GM12878 (cell line): Measurements from ENCODE around the gene AK5. TPM values are rescaled to one million over a fixed set of nuclear protein-coding genes. Genes with fewer than 3 reads are reported as not detected.

Experiments
- ATAC-seq: fragments of 200-7000 bp; cut with Tn5 transposase; 3 replicates; pipeline ENCODE4 v1.9.1; 2020; ENCODE audit warnings: mild to moderate bottlenecking, moderate library complexity
- BruUV-seq: library from RNA; stranded (reverse); fragments of 400-500 nt; replicated peaks from 2 replicates; lab custom pipeline; 2021; lab: Mats Ljungman, UMichigan
- CTCF ChIA-PET: fragments of 300-600 bp; sonication (Branson Sonifier 250); formaldehyde crosslinking; extraction: SDS; loops from one replicate; lab custom pipeline; 2021; ENCODE audit warnings: inconsistent platforms; lab: Yijun Ruan, JAX
- POLR2A ChIA-PET: fragments of 350-600 bp; formaldehyde crosslinking; extraction: SDS; loops from one replicate; lab custom pipeline; 2021; ENCODE audit warnings: inconsistent platforms; lab: Charles Lee
- RAD21 ChIA-PET: fragments of 300-600 bp; sonication (Branson Sonifier 250); formaldehyde crosslinking; loops from one replicate; lab custom pipeline; 2023; ENCODE audit warnings: antibody characterized with exemption; ENCODE audit not compliant: unreplicated experiment; lab: Charles Lee
- SMC1A ChIA-PET: fragments of 300-600 bp; sonication (Branson Sonifier 250); formaldehyde crosslinking; loops from one replicate; lab custom pipeline; 2023; ENCODE audit not compliant: unreplicated experiment, uncharacterized antibody; lab: Charles Lee
- DNase-seq: peaks from one replicate; pipeline ENCODE4 v3.0.0-alpha.2; 2011; ENCODE audit warnings: low read depth, low spot score
- FAIRE-seq: peaks from 3 replicates; lab custom pipeline; 2011; peaks lifted over from hg19 to GRCh38; lab: Jason Lieb, UNC
- H2AFZ ChIP-seq: 2 replicates; pipeline ENCODE4 v1.6.0; 2011; ENCODE audit warnings: low read depth, low read length, control low read depth; ENCODE audit not compliant: control insufficient read depth
- H3K27ac ChIP-seq: 2 replicates; pipeline ENCODE4 v1.5.1; 2011; ENCODE audit warnings: control low read depth; ENCODE audit not compliant: control insufficient read depth, insufficient read depth
- H3K27me3 ChIP-seq, 2 experiments: replicated peaks in 1 of 2; 2 replicates each; pipeline versions ENCODE4 v1.6.0 to v1.6.1; 2011; ENCODE audit warnings: low read length in 1 of 2; ENCODE audit not compliant: control insufficient read depth in 2 of 2, insufficient read depth in 2 of 2
- H3K36me3 ChIP-seq, 2 experiments: 2 replicates each; pipeline ENCODE4 v1.5.1; 2011; ENCODE audit warnings: low read length in 1 of 2; ENCODE audit not compliant: control insufficient read depth in 2 of 2, insufficient read depth in 2 of 2
- H3K4me1 ChIP-seq: 2 replicates; pipeline ENCODE4 v1.6.1; 2011; ENCODE audit warnings: mild to moderate bottlenecking, low read length, moderate library complexity, mixed read lengths; ENCODE audit not compliant: control insufficient read depth, insufficient read depth
- H3K4me2 ChIP-seq: 2 replicates; pipeline ENCODE4 v1.6.0; 2011; ENCODE audit warnings: control low read depth; ENCODE audit not compliant: control insufficient read depth, insufficient read depth
- H3K4me3 ChIP-seq: fragments of 200-600 bp; sonication (generic); 2 replicates; pipeline ENCODE4 v1.5.1; 2016
- H3K79me2 ChIP-seq: 2 replicates; pipeline ENCODE4 v1.6.0; 2011; ENCODE audit warnings: low read length; ENCODE audit not compliant: control insufficient read depth, insufficient read depth
- H3K9ac ChIP-seq: 2 replicates; pipeline ENCODE4 v1.8.0; 2011; ENCODE audit warnings: low read length, control low read depth, mixed read lengths; ENCODE audit not compliant: control insufficient read depth, insufficient read depth
- H3K9me3 ChIP-seq: replicated peaks from 3 replicates; pipeline ENCODE4 v1.5.1; 2011; ENCODE audit warnings: mild to moderate bottlenecking, low read length; ENCODE audit not compliant: control insufficient read depth, insufficient read depth
- H4K20me1 ChIP-seq: 2 replicates; pipeline ENCODE4 v1.6.0; 2011; ENCODE audit not compliant: control insufficient read depth, insufficient read depth
- ATF3 ChIP-seq: IDR thresholded peaks from 2 replicates; pipeline ENCODE4 v1.6.1; 2011; ENCODE audit warnings: low read depth, mild to moderate bottlenecking, low read length, moderate library complexity, borderline replicate concordance; ENCODE audit errors: extremely low read depth
- CREM ChIP-seq: IDR thresholded peaks from 2 replicates; pipeline ENCODE4 v1.6.1; 2014; ENCODE audit warnings: antibody characterized with exemption, low read depth
- ESRRA ChIP-seq: IDR thresholded peaks from 2 replicates; pipeline ENCODE4 v1.6.1; 2012; ENCODE audit warnings: mild to moderate bottlenecking, low read length, improper control_type of control experiment
- HCFC1 ChIP-seq: fragments of 150-350 bp; IDR thresholded peaks from 2 replicates; pipeline ENCODE4 v1.6.1; 2014; ENCODE audit warnings: low read length
- JUND ChIP-seq: IDR thresholded peaks from 2 replicates; pipeline ENCODE4 v1.6.1; 2012; ENCODE audit warnings: low read depth, mild to moderate bottlenecking, low read length, improper control_type of control experiment, moderate library complexity
- NKRF ChIP-seq: fragments of 450-650 bp; conservative IDR thresholded peaks from 2 replicates; pipeline ENCODE4 v1.6.1; 2017; ENCODE audit warnings: mild to moderate bottlenecking, moderate library complexity
- NR2C2 ChIP-seq: IDR thresholded peaks from 2 replicates; pipeline ENCODE4 v1.6.1; 2011; ENCODE audit warnings: borderline replicate concordance, low read depth; ENCODE audit not compliant: control insufficient read depth, insufficient read length
- RAD51 ChIP-seq: fragments of 450-650 bp; IDR thresholded peaks from 2 replicates; pipeline ENCODE4 v1.6.1; 2016; ENCODE audit warnings: moderate library complexity, mild to moderate bottlenecking, inconsistent platforms
- SMC3 ChIP-seq: IDR thresholded peaks from 2 replicates; pipeline ENCODE4 v1.6.1; 2011; ENCODE audit warnings: low read length, improper control_type of control experiment, borderline replicate concordance
- SREBF2 ChIP-seq: IDR thresholded peaks from 2 replicates; pipeline ENCODE4 v1.6.1; 2012; ENCODE audit warnings: mild to moderate bottlenecking, low read length
- SUZ12 ChIP-seq: fragments of 200-600 bp; sonication (generic); IDR thresholded peaks from one replicate; pipeline ENCODE4 v1.6.1; 2018; ENCODE audit warnings: antibody characterized with exemption, mild to moderate bottlenecking; ENCODE audit not compliant: unreplicated experiment
- ZNF24 ChIP-seq: fragments of 450-650 bp; IDR thresholded peaks from 2 replicates; pipeline ENCODE4 v1.6.1; 2017; ENCODE audit warnings: antibody characterized with exemption, mild to moderate bottlenecking
- WGBS: methylation state at CpG from one replicate; pipeline ENCODE4 v1.1.6; 2016; ENCODE audit warnings: low lambda C conversion rate; ENCODE audit not compliant: insufficient replicate concordance, insufficient coverage; ENCODE audit errors: missing lambda C conversion rate; 5-methylcytosine and 5-hydroxymethylcytosine counted together
- in situ Hi-C: fragments of 300-500 bp; cut with MboI; formaldehyde crosslinking; loops from 9 replicates; pipeline ENCODE4 v1.14.3; 2018; ENCODE audit warnings: mixed read lengths
- intact Hi-C: fragments of 100-400 bp; cut with micrococcal nuclease; formaldehyde crosslinking; loops from one replicate; pipeline ENCODE4 v1.14.2; 2022; ENCODE audit not compliant: unreplicated experiment
- polyA plus RNA-seq, 11 experiments: library from polyadenylated mRNA; depleted of rRNA in 4 of 11; unstranded in 6 of 11; stranded (reverse) in 5 of 11; fragments of >200 nt; fragmentation: Nextera tagmentation in 4 of 11; fragmentation: Illumina TruSeq in 1 of 11; extraction: Ambion mirVana in 4 of 11; extraction: Trizol in 1 of 11; gene quantifications; 1 replicate in 1 of 11; 2 replicates in 10 of 11; pipeline versions ENCODE4 v1.2.1 to v1.2.3, GENCODE V29; 2011 to 2016; ENCODE audit warnings: inconsistent platforms in 2 of 11, missing spikeins in 2 of 11, low read depth in 1 of 11
- total RNA-seq, 4 experiments: library from RNA; depleted of rRNA in 3 of 4; stranded (reverse); fragments of >200 nt in 3 of 4; fragmentation: Illumina TruSeq in 1 of 4; extraction: Trizol in 1 of 4; gene quantifications; 2 replicates each; pipeline versions ENCODE4 v1.2.1 to v1.2.3, GENCODE V29; 2013 to 2021

AK5 gene
- total and polyA plus RNA-seq, 10 of the 15 experiments (the other 5 are each of a cell fraction or from before 2014, with no cell fraction given), result 0.08 to 0.33 TPM; not detected in 8

GRCh38 chr1:77398152-77398551 is 116.3 kb downstream of the AK5 start:
- Histone ChIP-seq H2AFZ (no peak overlapping the region), H3K4me3 (no peak overlapping the region), H3K9me3 (no peaks in the 10 kb centered on the region), H4K20me1 (no peaks in the 10 kb centered on the region), H3K36me3 (no peaks in the 10 kb centered on the region)
- DNase-seq (no peak), FAIRE-seq (no peak)
- RAD21 ChIA-PET, result no interaction called here
- intact Hi-C loops (no loop called here), in situ Hi-C loops (no loop called here)
- BruUV-seq, result no TSS peak
- whole genome bisulfite sequencing, result 22% methylated on average over 3 of the region's 3 CpGs
- POLR2A ChIA-PET, result no interaction called here
- CTCF ChIA-PET, result interaction anchor here (0.8 kb wide), 1 partner anchor 192 kb away, joined by 3 read pairs; no protein-coding TSS in a partner anchor
- SMC1A ChIA-PET, result no interaction called here
- TF ChIP-seq JUND (no peak), NR2C2 (no peak), ESRRA (no peak), RAD51 (no peak), NKRF (no peak), HCFC1 (no peak), SMC3 (no peak), CREM (no peak), SUZ12 (no peak), ATF3 (no peak), ZNF24 (no peak), SREBF2 (no peak)
- TF ChIP-seq, all 136 proteins: peak for 0
- no peak for ATAC-seq
- Histone ChIP-seq H3K79me2 (no peaks in the 10 kb centered on the region), H3K4me2 (no peak overlapping the region), H3K27me3 (no peaks in the 10 kb centered on the region), H3K4me1 (no peaks in the 10 kb centered on the region), H3K9ac (no peak overlapping the region), H3K27ac (no peak overlapping the region)
